SH-SY5Y (cell line): Measurements from ENCODE around the gene FBXO44.

Source experiments
- GATA2 ChIP-seq: IDR thresholded peaks from 2 replicates; pipeline ENCODE4 v1.6.1; 2011; ENCODE audit warnings: mild to moderate bottlenecking, low read depth, low read length
- GATA3 ChIP-seq: IDR thresholded peaks from 2 replicates; pipeline ENCODE4 v1.6.1; 2011; ENCODE audit warnings: low read depth, mild to moderate bottlenecking, low read length, moderate library complexity

DNA sequence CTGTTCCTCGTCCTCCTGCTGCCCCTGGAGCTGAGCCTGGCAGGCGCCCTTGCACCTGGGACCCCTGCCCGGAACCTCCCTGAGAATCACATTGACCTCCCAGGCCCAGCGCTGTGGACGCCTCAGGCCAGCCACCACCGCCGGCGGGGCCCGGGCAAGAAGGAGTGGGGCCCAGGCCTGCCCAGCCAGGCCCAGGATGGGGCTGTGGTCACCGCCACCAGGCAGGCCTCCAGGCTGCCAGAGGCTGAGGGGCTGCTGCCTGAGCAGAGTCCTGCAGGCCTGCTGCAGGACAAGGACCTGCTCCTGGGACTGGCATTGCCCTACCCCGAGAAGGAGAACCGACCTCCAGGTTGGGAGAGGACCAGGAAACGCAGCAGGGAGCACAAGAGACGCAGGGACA lies 51.6 kb downstream of the FBXO44 start:
- TF ChIP-seq GATA3 = no peak
- no peak for TF ChIP-seq GATA2
